DMS153 (cell line): ENCODE results near the gene UST.
"Not testable (repeated sequence)": the region's sequence is repeated elsewhere in the genome, so short reads cannot be mapped to it uniquely, and the experiment has no call there.

Source experiments
- DNase-seq: peaks from one replicate; lab custom pipeline; 2025; lab: John Stamatoyannopoulos, UW

The UST gene

DNA sequence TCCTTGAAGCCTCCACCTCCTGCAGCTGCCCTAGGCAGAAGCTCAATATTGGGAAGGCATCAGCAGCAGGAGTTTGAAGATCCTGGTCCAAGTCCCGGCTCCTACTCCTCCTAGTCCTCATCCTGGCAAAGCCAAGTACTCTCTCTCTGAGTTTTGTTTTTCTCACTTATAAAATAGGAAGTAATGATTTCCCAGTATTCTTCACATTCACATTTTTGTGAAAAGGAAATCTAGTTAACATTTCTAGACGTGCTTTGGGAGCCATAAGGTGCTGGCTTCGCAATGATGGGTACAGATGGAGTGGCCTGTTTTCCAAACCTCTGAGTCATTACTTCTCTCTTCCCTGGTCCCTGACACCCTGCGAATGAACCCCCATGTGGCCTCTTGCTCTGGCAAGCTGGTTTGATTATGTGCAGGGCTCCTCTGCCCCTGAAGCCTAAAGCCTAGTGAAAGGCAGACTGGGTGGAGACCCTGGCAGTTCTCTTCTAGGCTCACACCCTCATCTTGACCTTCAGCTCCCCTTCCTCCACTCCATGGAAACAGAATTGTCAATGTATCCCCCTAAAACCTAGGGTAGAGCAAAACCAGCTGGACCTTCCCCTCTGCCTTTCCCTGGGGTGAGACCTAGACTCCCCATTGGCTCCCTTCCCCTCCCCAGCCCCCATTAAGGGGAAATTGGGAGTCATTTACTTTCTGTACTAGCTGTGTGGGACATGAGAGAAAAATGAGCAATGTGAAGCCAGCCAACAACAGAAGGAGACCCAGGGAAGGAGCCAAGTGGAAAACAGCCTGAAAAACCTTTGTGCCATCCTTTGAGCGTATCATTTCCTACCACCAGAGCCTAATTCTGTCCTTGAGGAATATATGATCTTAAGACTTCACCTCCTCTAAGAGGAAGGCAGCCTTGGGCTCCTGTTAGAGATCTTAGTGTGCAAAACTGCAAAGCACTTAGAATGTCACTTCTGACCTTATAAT, 158.4 kb downstream of the UST start:
- no peak for DNase-seq

DNA sequence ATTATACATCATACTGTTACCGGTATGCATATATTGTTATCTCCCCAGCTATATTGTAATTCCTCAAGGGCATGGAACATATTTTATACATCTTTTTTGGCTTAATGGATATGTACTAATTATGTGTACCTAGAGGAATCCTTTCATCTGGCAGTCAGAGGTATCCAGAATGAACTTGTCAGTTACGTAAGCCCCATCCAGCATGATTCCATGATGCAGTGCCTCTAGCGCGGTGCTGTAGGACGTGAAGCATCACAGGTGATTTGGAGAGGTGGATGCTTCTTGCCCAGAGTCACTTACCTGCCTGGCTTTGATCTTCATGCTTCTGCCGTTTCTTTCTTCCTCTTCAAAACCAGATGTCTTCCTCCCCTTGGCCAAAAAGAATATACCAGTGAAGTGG, 159.1 kb downstream of the UST start:
- no peak for DNase-seq

DNA sequence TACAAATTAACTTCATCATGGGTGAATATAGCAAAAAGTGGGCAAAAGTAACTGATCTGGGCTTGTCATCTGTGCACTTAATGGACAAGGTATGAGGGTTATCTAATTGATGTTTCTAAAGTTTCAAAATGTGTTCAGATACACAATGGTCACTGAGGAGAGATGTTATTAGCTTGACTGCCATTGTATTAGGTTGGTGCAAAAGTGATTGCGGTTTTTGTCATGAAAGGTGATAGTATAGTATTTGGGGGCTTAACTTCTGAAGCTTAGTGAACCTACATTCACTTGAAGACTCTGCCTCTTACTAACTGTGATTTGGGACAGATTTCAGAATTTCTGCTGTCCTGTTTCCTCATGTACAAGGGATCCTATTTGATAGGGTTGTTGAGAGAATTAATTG, 159.6 kb downstream of the UST start:
- DNase-seq = no peak

- DNase-seq = no peak
These were observed 160.7 kb downstream of the UST start for GRCh38 chr6:148907573-148907972.

DNA sequence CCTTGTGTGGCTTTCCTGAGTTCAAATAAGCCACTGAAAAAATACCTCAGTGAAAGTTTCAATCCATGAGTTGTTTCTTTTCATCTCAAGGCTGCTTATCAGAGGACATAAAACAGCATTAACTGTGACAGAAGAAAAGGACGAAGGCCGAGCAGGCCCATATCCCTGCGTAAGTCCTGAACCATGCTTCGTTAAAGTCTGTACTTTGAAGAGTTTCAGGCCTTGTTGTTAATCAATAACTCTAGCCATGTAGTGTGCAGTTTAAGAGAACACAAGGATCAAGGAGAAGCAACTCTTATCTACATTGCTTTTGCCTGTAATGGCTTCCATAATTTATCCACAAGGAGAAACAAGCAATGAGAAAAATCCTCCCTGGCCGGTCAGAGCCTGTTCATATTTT, 165.4 kb downstream of the UST start:
- DNase-seq = no peak

GRCh38 chr6:148915810-148916209, 169.0 kb downstream of the UST start:
- DNase-seq = peak; percentile 36

GRCh38 chr6:148916485-148916884, 169.7 kb downstream of the UST start:
- DNase-seq = not testable (repeated sequence)

DNA sequence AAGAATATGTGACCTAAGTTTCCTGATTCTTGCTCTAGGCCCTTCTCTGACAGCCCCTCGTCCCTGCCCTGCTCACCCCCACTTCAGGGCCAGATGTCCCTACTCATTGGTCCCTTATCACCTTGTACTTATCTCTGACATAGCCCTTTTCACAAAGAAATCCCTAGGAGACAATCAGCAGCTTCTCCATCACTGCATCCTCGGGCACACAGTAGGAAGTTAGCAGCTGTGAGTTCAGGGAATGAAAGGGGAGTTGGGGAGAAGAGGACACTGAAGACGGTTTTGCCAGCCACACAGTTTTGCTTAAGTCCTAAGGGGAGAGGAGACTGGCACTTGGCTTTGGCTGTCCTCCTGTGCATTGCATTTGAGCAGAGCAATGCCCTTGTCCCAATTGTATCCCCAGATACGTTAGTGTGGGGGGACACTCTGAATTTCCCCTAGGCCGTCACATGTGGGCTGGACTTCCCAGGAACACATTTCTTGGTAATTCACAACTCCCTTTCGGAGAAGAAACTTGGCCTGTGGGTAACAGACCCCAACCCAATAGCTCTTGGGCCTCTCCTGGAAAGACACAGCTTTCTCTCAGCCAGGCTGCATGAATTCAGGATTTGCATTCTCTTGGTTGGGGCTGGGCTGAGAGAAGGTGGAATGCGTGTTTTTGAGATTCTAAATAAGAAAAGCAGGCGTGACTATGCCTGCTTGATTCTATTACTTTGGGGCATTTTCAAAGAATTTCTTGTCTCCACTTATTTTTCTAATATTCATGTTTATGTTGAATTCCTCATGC, 177.6 kb downstream of the UST start:
- no peak for DNase-seq

GRCh38 chr6:148925701-148926100, 178.9 kb downstream of the UST start:
- no peak for DNase-seq

GRCh38 chr6:148926478-148926877, 179.6 kb downstream of the UST start:
- no peak for DNase-seq

GRCh38 chr6:148927586-148927985, 180.8 kb downstream of the UST start:
- DNase-seq = no peak

DNA sequence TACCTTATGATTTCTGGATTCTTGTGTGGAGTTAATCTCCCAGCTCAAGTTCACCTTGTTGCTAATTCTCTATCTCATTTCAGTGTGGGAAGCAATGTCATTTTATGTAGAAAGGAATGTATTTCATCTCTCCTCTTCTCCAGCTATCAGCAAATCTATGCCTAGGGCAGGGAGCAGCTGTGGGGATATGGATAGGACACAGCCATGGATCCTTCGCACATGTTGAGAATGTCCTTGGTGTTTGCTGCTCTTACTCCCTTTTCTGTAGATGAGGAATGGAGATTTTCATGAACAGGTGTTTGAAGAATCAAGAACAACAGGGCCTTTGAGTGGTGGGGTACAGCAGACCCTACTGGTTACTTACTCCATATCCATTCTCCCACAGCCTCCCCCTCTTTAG, 182.0 kb downstream of the UST start:
- DNase-seq = no peak

DNA sequence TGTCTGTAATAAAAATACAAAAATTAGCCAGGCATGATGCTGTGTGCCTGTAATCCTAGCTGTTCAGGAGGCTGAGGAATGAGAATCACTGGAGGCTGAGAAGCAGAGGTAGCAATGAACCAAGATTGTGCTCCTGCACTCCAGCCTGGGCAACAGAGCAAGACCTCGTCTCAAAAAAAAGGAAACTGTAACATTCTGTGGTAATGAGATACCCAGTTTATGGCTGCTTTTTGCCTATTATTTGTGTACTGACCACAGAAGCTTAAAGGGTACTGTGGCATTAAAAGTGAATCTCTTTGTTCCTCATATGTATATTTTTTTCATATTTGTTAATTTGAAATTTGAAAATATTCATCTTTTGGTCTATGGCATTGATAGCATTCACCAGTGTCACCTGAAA, 185.4 kb downstream of the UST start:
- DNase-seq = no peak

GRCh38 chr6:148932731-148933130, 185.9 kb downstream of the UST start:
- no peak for DNase-seq

GRCh38 chr6:148934539-148934938, 187.7 kb downstream of the UST start:
- no peak for DNase-seq

GRCh38 chr6:148934961-148935360, 188.1 kb downstream of the UST start:
- no peak for DNase-seq

DNA sequence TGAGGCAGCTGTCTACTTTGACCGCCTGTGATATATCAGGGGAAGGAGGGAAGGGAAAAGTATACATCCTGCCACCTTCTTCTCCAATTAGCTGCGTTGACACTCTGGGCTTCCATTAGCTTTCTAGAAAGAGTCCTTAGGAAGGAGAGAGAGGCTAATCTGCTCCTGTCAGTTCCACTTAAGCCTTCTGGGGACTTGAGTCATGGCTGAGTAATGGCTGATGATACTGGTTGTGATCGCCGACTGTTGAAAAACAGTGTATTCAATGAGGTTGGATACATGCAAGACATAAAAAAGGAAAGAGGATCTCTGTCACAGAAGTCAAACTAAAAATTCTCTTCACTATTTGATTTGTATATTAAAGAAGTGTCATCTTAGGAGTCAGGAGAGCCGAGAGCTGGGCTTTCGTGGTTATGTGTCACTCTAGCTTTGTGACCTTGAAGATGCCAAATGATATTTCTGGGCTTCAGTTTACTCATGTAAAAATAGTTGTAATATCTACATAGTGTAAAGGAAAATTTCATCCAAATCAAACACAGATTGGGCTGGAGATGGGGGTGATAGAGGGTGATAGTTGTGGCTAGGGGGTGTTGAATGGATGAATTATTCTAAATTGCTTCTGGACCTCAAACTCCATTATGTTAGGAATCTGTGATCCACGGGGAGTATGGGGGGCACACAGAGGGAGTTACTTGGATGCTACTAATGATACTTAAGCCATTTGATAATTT, 189.0 kb downstream of the UST start:
- DNase-seq = no peak

DNA sequence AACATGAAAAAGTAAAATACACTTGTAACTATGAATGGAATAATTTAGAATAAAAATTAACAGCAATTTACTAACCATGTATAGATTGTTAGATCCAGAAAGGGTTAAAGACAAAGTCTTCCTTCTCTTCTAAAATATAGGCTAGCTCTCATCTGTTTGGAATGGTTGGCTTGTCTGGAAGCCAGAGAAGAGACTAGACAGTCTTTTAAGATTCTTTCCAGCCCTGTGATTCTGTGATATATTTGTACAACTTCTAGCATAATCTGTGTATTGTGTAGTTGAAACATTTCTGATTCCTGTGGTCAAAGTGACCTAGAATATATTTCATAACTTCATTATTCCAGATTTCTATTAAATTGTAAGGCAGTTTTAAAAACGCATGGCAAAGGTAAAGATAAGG, 196.6 kb downstream of the UST start:
- no peak for DNase-seq

- DNase-seq = no peak
These were observed 197.8 kb downstream of the UST start for GRCh38 chr6:148944608-148945007.

- DNase-seq = no peak
These were observed 198.6 kb downstream of the UST start for GRCh38 chr6:148945301-148946021.

DNA sequence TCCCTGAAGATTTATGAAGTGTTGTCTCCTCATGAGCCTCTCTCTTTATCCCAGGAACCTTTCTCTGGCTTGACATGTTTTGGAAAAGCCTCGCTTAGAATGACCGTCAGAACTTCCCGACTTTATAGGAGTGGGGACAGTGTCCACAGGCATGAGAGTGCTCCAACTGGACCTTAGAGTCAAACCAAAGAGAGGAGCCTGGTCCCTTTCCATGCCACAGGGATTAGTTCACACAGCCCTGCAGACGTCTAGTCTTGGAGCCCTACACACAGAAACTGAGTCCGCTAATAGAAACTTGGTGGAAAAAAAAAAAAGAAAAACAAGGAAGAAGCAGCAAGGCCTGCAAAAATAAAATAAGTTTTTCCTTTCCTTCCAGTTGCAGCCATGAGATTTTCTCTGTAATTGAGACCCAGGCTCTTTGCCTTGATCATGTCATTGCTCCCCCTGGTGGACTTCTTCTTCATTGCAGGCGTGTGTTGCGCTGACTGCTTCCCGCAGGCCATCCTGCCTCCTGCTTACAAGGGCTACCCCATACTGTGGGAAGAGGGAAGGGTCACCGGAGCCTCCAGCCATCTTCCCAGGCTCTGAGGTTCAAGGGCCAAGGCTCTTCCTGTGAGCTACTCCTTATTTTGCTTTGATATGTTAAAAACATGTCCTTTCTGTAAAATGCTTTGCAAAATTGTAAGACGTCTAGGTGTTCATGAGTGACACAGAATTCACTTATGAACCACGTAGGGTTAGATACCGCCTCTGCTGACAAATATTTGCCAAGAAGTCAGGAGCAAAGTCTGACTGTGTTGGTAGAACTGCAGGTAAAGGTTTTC, 201.0 kb downstream of the UST start:
- peak; percentile 38 for DNase-seq
